GM21423 (cell line): ENCODE data around the gene EVC.

Experiments
- ATAC-seq: cut with Tn5 transposase; IDR thresholded peaks from one replicate; pipeline ENCODE4 v1.9.1; 2021; ENCODE audit warnings: mild to moderate bottlenecking, moderate library complexity; ENCODE audit not compliant: unreplicated experiment

Gene EVC

GRCh38 chr4:5753766-5754528, 42.9 kb downstream of the EVC start:
- no peak for ATAC-seq

DNA sequence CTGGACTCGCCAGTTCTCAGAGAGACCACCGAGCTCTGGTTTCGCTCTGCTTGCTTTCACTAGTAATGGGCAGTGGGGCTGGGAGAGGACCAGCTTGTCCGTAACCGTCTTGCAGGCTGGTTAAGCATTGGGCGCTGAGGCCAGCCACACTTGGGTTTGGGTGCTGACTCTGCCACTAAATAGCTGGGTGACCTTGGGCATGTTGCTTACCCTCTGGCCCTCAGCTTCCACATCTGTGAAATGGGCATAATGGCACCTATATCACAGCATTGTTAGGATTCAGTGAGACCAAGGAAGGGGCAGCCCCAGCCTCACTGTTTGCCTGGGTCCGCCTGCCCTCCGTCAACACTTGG, 43.5 kb downstream of the EVC start:
- ATAC-seq = no peak

- ATAC-seq = no peak
Observed at GRCh38 chr4:5755161-5755560, 44.2 kb downstream of the EVC start.

GRCh38 chr4:5755679-5756078, 44.7 kb downstream of the EVC start:
- no peak for ATAC-seq

- ATAC-seq = no peak
Observed at GRCh38 chr4:5756271-5756670, 45.3 kb downstream of the EVC start.

GRCh38 chr4:5757091-5757490, 46.1 kb downstream of the EVC start:
- ATAC-seq = no peak

DNA sequence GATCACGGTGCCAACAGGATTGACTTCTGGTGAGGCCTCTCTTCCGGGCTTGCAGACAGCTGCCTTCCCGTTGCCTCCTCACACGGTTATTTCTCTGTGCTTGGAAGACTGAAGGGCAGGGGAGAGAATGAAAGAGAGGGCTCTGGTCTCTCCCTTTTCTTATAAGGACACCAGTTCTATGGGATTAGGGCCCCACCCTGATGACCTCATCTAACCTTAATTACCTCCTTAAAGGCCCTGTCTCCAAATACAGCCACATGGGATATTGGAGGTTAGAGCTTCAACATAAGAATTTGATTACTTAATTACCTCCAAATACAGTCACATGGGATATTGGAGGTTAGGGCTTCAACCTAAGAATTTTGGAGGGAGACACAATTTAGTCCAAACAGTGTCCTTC, 46.5 kb downstream of the EVC start:
- no peak for ATAC-seq

GRCh38 chr4:5757954-5758353, 47.0 kb downstream of the EVC start:
- ATAC-seq = no peak

GRCh38 chr4:5758741-5759140, 47.7 kb downstream of the EVC start:
- ATAC-seq = no peak

- no peak for ATAC-seq
Observed at GRCh38 chr4:5759236-5760075, 48.5 kb downstream of the EVC start.

- ATAC-seq = no peak
Observed at GRCh38 chr4:5760246-5760645, 49.2 kb downstream of the EVC start.

DNA sequence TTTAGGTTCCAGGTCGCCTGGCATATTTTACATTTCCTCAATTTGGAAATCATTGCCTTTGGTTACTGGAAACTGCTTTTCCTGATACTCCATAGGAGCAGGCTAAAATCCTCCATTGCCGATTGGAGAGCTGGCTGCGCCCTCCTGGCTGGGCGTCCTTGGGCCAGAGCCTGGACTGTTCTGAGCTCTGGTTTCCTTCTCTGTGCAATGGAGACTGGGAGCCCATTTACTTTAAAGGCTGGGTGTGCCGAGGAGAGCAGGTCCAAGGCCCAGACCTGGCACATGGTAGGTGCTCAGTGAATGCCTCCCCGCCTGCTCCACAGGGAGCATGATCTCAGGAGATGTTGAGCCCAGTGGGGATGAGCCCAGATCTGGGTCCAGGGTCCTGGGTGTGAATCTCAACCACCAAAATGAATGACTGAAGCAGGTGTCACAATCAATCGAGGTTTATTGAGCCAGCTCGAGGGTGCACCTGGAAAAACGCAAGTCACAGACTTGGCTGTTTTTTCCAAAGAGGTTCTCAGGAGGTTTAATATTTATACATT, 50.0 kb downstream of the EVC start:
- no peak for ATAC-seq

DNA sequence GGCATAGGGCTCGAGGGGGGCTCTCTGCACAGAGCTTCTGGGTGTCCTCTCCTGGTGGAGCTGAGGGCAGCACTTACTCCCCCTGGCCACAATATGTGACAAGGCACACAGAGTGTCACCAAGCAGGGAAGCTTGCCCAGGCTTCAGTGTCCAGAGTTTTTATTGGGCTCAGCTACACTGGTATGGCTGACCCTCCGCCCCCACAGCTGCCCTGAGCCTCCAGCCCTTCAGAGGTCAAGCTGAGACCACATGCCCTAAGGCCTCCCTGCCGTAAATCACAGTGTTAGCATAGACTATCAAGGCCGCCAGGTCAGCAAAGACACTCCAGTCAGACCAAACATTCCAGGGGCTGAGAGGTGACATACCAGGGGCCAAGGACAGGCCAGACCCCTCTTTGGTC, 59.0 kb downstream of the EVC start:
- no peak for ATAC-seq

DNA sequence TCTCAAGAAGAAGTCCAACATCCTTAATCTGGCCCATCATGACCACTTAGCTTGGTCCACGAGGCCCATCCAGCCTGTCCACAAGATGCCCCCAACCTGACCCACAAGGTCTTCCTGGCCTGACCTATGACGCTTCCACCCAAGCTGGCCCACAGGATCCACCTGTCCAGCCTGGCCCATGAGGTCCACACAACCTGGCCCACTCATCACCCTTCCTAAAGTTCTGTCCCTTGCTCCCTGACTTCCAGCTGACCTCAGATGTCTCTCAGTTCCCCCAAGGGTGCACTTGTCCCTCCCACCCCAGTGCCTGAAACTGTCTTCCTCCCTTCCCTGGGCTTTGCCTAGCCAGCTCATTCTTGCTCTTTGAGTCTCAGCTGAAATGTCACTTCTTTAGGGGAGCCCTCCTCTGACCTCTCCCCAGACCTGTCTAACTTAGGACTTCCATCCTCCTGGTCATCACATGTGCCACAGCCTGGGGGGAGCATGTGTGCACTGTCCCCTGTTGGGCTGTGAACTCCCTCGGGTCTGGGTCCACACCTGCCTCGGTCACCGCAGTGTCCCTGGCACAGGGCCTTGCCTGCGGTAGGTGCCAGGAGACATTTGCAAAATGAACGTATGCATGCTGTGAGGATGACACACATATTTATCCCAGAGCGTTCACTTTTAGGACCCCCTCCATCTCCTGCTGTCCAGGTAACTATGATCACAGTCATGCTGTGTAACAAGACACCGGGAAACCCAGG, 61.7 kb downstream of the EVC start:
- no peak for ATAC-seq

DNA sequence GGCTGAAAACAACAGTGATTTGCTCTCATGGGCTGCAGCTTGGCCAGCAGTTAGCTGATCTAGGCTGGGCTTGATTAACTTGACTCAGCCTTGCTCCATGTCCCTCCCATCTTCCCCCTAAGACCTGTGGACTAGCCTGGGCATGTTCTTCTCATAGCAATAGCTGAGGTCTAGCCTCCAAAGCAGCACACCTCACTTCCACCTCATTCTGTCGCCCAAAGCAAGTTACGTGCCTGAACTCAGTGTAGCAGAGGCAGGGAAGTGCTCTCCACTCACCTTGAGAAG, 62.2 kb downstream of the EVC start:
- ATAC-seq = no peak

GRCh38 chr4:5774416-5775036, 63.5 kb downstream of the EVC start:
- ATAC-seq = no peak

DNA sequence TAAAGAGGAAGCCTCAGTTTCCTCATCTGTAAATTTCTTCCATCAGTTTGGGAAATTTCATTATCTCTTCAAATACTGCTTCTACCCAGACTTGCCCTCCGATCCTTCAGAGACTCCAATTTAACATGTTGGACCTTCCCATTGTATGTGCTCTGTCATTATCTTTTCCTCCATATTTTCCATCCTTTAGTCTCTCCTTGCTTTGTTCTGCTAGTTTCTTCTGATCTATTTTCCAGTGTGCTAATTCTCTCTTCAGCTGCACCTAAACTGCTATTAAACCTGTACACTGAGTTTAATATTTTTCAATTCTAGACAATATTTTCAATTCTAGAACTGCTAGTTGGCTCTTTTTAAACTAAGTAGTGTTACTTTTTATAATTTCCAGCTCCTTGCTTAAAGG, 65.5 kb downstream of the EVC start:
- ATAC-seq = no peak

GRCh38 chr4:5780831-5781480, 70.0 kb downstream of the EVC start:
- ATAC-seq = no peak

DNA sequence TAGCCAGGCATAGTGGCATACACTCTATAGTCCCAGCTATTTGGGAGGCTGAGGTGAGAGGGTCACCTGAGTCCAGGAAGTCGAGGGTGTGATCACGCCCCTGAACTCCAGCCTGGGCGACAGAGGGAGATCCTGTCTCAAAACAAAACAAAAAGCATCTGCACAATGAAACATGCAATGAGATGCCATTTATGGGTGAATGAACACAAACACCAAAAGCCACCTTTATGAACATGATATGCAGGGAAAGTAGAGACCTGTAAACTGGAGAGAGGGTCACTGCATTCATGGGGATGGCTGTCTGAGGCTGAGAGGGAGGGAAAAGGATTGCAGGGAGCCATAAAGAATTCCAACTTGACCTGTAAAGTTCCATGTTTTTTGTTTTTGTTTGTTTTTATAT, 70.7 kb downstream of the EVC start:
- ATAC-seq = no peak

DNA sequence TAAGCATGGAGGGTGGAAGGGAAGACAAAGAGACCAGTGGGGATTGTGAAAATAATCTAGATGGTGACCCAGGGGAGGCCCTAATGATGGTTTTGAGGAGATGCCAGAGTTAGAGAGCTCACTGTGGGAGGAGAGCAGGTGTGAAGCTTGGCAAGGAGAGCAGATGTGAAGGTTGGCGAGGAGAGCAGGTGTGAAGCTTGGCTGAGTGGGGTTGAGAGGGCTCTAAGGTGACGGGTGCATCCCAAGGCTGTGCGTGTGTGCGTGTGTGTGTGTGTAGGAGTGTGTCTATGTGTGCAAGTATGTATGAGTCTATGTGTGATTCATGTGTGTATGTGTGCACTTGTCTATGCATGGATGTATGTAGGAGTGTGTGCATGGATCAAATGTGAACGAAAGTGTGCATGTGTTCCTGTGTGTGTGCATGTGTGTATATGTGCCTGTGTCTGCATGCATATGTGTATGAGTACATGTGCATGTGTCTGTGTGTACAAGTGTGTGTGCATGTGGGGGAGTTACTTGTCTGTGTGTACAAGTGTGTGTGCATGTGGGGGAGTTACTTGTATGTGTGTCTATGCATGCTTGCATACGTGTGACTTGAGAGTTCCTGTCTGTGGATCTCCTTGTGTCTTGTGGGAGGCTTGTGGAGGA, 72.0 kb downstream of the EVC start:
- ATAC-seq = no peak
